ENCODE measurements around the gene DISP3. TPM values are rescaled to one million over a fixed set of nuclear protein-coding genes. Genes with fewer than 3 reads are reported as not detected.
"Not testable (repeated sequence)": the region's sequence is repeated elsewhere in the genome, so short reads cannot be mapped to it uniquely, and the experiment has no call there.

Gene DISP3
- total RNA-seq, 1 donor from 2014 or later = under 0.01 TPM

- no peak for DNase-seq (ENCODE audit: low read depth in 2 of 2)
These were observed 94.2 kb downstream of the DISP3 start for GRCh38 chr1:11573116-11573692.

GRCh38 chr1:11575553-11575952 is 96.6 kb downstream of the DISP3 start:
- no peak for DNase-seq (ENCODE audit: low read depth in 2 of 2)

DNA sequence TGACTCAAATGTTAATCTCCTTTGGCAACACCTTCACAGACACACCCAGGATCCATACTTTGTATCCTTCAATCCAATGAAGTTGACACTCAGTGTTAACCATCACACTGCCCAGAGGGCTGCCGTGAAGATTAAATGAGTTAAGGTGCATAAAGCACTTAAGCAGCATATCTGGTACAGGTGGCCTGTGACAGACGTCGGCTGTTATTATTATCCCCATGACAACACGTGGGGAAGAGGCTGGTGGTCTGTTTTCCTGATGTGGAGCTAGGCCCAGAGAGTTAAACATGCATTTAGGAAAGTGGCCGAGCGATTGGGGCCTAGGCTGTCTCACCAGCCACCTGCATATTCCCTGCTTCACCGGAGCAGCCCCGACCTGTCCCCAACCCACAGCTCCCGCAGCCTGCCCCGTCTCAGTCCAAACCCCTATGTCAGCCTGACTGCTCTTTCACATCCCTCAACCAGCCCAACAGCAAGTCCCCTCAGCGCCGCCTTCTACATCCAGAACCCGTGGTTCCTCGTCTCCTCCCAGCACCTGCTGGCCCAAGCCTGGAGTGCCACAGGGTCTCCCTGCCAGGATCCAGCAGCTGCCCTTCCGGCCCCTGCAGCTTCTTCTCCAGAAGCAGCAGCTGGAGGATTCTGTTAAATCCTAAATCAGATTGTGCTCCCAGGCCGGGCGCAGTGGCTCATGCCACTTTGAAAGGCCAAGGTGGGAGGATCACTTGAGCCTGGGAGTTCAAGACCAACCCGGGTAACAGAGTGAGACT is 97.3 kb downstream of the DISP3 start:
- DNase-seq (ENCODE audit: low read depth in 2 of 2) = no peak

DNA sequence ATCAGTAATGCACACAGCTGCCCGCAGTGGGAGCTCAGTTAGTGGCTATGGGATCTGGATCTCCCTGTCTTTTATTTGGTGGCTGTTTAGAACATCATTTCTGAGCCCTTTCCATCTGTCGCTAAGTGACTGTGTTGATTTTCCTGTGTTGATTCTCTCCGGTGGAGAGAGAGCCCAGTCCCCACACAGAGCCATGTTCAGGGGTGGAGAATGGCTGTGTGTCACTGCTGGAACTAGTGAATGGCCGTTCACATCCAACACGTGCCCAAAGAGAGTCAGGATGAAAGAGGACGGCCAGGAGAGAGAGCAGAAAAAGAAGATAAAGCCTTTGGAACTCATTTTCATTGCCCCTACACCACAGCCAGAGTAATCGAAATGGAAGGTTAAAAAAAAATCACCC is 99.0 kb downstream of the DISP3 start:
- DNase-seq (ENCODE audit: low read depth in 2 of 2) = no peak

- DNase-seq (ENCODE audit: low read depth in 2 of 2) = no peak
These were observed 100.6 kb downstream of the DISP3 start for GRCh38 chr1:11579506-11579905.

DNA sequence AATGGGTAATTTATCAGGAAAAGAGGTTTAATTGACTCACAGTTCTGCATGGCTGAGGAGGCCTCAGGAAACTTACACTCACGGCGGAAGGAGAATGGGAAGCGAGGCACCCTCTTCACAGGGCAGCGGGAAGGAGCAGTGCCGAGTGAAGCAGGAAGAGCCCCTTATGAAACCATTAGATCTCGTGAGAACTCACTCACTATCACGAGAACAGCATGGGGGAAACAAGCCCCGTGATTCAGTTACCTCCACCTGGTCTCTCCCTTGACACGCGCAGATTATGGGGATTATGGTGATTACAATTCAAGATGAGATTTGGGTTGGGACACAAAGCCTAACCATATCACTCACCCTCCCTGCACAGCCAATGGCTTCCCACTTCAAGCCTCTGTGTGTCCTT is 101.1 kb downstream of the DISP3 start:
- not testable (repeated sequence) for DNase-seq (ENCODE audit: low read depth in 2 of 2)

- no peak for DNase-seq (ENCODE audit: low read depth in 2 of 2)
These were observed 102.6 kb downstream of the DISP3 start for GRCh38 chr1:11581445-11581991.

DNA sequence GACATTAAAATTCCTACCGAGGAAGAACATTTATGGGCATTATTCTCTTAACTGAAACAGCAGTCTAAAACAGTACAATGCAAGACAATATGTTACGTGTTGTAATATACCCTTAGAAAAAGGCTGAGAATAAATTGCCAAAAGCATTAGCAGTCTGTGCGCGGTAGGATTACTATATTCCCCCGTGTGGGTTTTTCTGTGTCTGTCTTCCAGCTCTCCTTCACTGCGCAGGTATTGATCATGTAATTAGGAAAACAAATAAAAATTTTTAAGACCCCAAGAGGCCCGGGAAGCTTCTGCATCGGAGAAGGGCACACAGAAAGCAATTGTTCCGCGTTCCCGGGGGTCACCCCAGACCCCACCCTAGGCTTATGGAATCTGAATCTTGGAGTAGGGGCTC is 106.4 kb downstream of the DISP3 start:
- no peak for DNase-seq (ENCODE audit: low read depth in 2 of 2)

Other genes with a start within 250 kb of the DISP3 start
- 37.5 and 62.8 TPM in 2 replicates for gene MTOR, start 216.6 kb upstream of the DISP3 start, total RNA-seq
- 6.9 and 15.2 TPM in 2 replicates for gene UBIAD1, start 206.0 kb upstream of the DISP3 start, total RNA-seq
- 1.4 and 1.5 TPM in 2 replicates for gene FBXO2, start 175.3 kb downstream of the DISP3 start, total RNA-seq
- gene FBXO44, start 175.7 kb downstream of the DISP3 start, total RNA-seq = 6.4 and 9.6 TPM in 2 replicates
- gene FBXO6, start 185.0 kb downstream of the DISP3 start, total RNA-seq = 1.8 and 4.0 TPM in 2 replicates
- 37.7 and 39.1 TPM in 2 replicates for gene MAD2L2, start 202.0 kb downstream of the DISP3 start, total RNA-seq
- 0.13 and 0.64 TPM in 2 replicates for gene DRAXIN, start 212.6 kb downstream of the DISP3 start, total RNA-seq